Suppressor macrophage (primary cell): ENCODE results near the gene LARP6.

Source experiments
- DNase-seq, 4 experiments: peaks; one replicate each; pipeline ENCODE4 v3.0.0-alpha.2; 2020 to 2022

The LARP6 gene

GRCh38 chr15:70793694-70794093 is 60.3 kb downstream of the LARP6 start:
- no peak for DNase-seq

DNA sequence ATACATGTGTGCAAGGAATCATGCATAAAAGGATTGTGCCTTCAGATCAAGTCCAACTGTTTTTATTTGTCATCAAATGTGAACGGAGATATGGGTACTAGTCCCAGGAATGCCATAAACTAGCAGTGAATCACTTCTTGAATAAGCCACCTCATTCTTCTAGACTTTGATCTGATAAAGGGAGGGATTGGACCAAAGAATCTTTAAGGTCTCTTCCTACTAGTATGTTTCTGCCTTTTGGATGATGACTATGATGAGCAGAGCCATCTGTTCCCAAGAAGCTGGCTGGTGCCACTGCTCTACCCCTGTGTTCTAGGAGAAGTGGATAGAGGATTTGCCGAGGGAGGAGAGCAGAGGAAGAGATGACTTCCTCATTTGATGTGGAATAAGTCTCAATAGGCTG is 61.8 kb downstream of the LARP6 start:
- DNase-seq, result peak in 2 of 4 experiments; percentile 34 to 35

GRCh38 chr15:70791259-70791658 is 62.7 kb downstream of the LARP6 start:
- no peak for DNase-seq

GRCh38 chr15:70789213-70789612 is 64.7 kb downstream of the LARP6 start:
- no peak for DNase-seq

DNA sequence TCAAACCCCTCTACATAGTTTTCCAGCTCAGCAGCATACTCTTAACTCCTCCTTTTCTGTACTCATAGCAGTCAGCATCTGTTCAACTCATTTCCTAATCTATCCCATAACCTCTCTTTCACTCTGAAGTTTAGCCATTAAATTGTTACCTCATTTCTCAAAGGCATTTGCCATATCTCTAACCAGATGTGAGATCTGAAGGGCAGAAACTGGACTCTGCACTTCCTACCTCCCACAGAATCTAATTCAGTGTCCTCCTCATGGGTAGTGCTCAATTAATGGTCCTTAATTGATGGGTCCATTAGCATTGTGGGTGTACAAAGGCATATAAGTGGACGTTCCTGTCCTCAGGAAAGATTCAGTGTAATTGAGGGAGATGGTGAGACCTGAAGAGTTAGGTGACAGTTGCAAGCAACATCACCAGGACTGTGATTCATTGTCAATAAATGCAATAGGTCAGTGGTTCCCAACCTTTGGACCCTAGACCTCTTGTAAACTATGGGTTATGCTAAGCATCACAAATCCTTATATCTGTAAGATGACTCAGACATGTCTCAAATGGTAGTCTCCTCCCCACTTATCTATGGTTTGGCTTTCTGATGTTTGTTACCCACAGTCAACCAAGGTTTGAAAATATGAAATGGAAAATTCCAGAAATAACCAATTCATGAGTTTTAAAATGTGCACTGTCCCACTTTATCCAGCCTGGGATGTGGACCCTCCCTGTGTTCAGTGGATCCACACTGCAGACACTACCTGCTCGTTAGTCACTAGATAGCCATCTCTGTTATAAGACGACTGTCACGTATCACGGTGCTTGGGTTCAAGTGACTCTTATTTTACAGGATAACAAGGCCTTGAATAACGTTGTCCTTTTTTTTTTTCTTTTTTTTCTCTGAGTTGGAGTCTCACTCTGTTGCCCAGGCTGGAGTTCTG is 65.6 kb downstream of the LARP6 start:
- no peak for DNase-seq

GRCh38 chr15:70786996-70787395 is 67.0 kb downstream of the LARP6 start:
- DNase-seq, result no peak

- no peak for DNase-seq
Measured at GRCh38 chr15:70783610-70784022, 70.3 kb downstream of the LARP6 start.

- DNase-seq, result no peak
Measured at GRCh38 chr15:70783041-70783440, 70.9 kb downstream of the LARP6 start.

DNA sequence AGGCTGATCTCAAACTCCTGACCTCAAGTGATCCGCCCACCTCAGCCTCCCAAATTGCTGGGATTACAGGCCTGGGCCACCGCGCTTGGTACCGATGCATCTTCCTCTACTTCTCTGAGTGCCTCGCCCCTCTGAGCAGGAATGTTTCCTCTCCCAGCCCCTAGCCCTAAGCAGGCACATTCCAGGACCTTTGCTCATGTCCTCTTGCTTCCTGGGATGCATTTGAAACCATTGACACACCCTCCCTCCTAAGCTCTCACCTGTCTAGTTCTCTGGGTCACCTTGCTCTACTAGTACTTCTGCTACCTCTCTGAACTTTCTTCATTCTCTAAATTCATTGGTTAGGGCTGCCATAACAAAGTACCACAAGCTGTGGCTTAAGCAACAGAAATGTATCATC is 72.7 kb downstream of the LARP6 start:
- no peak for DNase-seq
